CD4-positive, alpha-beta T cell treated with Interferon alpha-2 for 1 hour (primary cell): ENCODE measurements around the gene CUL9.
A peak's percentile ranks its signal among the peaks of the same experiment; 100 is the strongest.

Source experiments
- DNase-seq, 2 donors: peaks; one replicate each; pipeline ENCODE4 v3.0.0-alpha.2; 2020 to 2022

The CUL9 gene

DNA sequence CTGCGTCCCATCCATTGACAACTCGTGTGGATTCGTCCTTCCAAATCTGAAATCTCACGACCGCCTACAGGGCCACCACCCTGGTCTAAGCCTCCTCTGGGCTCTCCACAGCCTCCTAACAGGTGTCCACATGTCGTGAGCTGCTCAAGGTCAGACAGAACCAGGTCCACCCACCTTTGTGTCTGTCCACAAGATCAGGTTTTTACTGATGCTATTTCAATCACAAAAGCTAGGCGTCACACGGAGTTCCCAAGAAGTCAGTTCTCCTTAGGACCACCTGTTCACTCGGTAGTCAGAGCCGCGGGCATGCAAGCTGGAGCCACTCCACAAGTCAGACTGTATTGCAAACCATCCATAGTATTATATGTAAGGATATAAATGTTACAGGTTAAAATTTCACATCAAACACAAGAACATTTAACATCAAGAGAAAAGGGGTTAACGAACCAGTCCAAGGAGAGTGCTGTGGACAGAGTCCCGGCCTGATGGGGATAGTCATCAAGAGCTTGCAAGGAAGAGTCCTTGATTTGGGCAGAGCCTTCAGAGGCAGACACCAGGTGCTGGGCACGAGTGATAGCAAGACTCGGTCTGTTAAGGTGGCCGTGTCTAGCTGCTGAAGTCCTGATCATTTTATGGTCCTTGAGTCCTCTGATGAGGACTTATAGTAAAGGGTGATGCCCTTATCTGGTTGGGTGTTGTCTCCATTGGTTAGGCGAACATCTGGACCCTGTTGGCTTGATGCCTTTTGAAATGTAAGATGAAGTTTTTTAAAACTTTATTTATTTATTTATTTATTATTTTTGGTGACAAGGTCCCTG is 48.0 kb downstream of the CUL9 start:
- DNase-seq, result no peak

DNA sequence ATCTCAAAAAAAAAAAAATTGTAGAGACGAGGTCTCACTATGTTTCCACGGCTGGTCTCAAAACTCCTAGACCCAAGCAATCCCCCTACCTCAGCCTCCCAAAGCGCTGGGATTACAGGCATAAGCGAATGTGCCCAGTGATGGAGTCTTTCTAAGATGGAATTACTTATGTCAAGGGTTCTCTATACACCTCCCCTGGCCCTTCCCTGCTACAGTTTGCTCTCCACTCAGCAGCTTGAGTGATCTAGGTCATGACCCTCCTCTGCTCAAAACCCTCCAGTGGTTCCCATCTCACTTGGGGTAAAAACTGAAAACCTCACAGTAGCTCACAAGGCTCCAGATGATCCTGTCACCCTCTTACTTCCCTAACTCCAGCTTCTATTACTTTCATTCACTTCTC is 49.1 kb downstream of the CUL9 start:
- DNase-seq, result no peak

DNA sequence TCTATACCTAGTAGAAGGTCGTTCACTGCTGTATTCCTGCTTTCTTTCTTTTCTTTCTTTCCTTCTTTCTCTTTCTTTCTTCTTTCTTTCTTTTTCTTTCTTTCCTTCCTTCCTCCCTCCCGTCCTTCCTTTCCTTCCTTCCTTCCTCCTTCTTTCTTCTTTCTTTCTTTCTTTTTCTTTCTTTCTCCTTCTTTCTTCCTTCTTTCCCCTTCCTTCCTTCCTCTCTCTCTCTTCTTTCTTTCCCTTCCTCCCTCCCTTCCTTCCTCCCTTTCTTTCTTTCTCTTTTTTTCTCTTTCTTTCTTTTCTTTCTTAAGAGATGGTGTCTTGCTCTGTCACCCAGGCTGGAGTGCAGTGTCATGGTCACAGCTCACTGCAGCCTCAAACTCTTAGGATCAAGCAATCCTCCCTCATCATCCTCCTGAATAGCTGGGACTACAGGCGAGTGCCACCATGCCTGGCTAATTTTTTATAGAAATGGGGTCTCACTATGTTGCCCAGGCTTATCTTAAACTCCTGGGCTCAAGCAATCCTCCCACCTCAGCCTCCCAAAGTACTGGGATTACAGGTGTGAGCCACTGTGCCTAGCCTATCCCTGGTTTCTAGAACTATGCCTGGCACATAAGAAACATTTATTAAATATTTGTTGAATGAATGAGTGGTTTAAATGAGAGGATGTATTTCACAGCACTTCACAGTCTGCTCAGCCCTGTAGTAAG is 49.9 kb downstream of the CUL9 start:
- no peak for DNase-seq

DNA sequence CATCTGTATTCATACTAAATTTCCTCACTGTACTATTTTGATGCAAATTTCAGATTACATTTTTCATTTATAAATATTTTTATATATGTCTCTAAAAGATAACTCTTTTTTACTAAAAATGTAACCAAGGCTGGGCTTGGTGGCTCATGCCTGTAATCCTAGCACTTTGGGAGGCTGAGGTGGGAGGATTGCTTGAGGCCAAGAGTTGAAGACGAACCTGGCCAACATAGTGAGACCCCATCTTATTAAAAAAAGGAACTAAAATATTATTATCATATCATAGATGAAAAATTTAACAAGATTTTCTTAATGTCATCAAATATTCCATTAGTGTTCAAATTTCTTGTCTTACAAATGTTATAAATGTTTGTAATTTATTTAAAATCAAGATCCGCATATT is 53.8 kb downstream of the CUL9 start:
- no peak for DNase-seq

DNA sequence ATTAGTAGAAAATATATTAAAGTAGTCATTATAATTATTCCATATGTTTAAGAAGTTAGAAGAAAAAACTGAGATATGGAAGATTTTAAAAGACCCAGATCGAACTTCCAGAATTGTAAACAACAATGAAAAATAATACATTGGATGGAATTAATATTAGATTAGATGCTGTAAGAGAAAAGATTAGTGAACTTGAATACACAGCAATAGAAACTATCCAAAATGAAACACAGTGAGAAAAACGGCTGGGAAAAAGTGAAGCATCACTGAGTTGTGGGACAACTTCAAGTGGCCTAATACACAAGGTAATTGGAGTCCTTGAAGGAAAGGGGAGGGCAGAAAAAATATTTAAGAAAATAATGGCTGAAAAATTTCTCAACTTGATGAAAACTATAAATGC is 57.1 kb downstream of the CUL9 start:
- DNase-seq, result no peak

DNA sequence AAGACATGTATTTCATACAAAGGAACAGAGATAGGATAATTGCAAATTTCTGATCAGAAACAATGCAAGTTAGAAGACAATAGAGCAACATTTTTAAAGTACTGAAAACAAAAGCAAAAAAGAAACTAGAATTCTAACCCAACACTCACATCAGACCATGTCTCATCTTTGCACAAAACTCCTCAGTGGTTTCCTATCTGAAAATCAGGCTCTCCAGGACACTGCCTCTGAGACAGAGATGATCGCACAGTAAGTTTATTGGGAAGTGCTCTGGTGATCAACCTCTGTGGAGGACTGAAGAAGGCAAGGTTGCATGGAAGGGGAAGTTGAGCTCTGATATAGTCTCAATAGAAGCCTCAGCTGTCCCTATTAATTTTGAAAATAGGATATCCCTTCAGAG is 59.0 kb downstream of the CUL9 start:
- no peak for DNase-seq

DNA sequence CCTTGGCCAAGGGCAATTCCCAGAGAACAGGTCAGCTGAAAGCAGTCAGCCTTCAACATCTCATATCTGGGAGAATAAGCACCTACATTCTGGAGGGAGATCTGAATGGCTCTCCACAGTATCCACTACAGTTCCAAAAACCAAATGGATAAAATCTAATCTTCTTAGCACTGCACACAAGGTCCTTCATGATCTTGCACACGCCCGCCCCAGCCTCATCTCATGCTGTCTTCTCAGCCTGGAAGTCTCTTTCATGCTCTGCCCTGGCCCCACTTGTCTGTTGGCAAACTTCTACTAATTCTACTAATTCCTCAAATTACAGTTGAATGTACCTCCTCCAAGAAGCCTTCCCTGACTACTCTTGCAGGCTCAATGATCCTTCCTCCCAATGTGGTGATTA is 59.5 kb downstream of the CUL9 start:
- no peak for DNase-seq

DNA sequence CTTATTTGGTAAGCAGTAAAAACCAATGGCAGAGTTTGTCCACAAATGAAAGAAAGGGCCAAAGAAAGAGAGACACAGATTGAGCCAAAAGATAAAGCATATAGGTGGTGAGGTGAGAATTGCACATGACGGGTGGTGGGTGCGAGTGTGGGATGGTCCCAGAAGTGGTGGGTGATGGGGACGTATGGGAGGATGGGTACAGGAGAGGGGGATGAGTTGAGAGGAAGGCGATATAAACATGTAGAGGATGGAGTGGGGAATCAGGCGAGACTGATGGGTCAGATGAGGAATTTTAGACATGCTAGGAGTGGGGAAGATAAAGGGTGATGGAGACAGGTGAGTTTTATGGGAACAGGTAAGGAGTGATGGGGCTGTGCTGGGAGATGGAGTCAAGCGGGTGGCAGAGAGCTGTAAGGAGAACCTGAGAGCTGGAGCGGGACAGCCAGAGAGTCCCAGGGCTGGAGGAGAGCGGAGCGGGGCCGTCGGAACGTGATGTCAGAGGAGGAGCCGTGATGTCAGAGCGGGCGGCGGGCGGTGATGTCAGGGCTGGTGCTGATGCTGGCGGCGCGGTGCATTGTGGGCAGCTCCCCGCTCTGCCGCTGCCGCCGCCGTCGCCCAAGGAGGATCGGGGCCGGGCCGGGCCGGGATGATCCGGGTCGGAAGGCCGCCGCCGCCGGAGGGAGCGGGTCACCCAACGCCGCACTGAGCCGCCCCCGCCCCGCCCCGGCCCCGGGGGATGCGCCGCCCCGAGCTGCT is 61.1 kb downstream of the CUL9 start, which contains the start of gene TTBK1:
Gene TTBK1, plus strand, starts transcription at position 574 of the 756 bp plus-strand sequence. CDS start 3,180 bp downstream, outside the sequence.
- peak; percentile 17 to 42 for DNase-seq

DNA sequence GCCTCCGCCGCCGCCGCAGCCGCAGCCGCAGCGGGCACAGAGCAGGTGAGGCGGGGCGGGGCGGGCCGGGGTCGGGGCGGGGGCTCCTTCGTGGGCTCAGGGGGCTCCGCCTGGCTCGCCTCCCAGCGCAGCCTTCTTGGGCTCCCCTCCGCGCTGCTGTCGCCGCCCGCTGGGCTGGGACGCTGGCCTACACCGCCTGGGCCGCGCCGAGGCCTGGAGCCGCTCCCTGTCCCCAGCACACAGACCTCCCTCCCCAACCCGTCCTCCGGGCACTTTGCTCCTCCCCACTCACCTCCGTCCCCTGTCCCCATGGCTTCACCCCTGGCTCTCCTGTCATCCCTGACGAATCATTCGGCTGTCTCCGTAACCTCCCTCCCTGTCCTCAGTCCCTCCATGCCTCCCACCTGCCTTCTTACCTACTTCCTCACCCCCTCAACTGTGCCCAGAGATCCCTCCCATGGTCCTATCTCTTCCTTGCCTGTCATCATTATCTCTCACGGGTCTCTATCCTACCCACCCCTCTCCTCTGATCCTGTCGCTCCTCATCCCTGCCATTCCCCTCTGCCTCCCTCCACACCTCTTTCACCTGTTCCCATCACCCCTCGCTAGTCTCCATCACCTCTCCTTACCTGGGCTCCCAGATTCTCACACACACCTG is 61.8 kb downstream of the CUL9 start:
- DNase-seq, result no peak

DNA sequence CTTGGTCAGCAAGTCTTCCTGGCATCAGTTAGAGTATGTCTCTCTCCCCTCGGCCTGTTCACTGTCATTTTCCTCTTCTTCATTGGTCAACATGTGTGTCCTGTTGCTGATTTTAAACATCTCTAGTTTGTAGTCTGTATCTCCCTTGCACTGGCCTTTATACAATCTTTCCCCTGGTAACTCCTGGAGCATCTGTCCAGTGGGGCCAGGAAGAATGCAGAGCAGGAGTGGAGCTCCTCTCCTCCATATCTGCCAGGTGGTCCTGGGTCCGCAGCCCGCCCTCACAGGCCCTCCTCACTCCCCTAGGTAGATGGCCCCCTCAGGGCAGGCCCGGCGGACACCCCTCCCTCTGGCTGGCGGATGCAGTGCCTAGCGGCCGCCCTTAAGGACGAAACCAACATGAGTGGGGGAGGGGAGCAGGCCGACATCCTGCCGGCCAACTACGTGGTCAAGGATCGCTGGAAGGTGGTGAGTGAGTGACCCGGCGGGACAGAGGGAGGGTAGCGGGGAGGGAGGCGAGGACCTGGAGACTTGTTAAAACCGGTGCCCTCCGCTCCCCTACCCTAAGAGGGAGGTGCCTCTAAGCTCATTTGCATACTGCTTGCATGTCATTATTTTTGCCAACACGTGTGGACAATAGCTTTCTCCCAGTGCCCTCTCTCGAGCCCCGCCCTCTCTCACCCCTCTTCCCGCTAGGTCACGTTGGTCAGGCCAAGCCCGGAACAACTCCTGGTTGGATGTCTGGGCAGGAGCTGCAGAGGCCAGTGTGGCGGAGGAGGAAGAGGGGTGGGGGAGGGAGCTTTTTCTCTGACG is 64.5 kb downstream of the CUL9 start:
- DNase-seq, result peak; percentile 10 to 43

DNA sequence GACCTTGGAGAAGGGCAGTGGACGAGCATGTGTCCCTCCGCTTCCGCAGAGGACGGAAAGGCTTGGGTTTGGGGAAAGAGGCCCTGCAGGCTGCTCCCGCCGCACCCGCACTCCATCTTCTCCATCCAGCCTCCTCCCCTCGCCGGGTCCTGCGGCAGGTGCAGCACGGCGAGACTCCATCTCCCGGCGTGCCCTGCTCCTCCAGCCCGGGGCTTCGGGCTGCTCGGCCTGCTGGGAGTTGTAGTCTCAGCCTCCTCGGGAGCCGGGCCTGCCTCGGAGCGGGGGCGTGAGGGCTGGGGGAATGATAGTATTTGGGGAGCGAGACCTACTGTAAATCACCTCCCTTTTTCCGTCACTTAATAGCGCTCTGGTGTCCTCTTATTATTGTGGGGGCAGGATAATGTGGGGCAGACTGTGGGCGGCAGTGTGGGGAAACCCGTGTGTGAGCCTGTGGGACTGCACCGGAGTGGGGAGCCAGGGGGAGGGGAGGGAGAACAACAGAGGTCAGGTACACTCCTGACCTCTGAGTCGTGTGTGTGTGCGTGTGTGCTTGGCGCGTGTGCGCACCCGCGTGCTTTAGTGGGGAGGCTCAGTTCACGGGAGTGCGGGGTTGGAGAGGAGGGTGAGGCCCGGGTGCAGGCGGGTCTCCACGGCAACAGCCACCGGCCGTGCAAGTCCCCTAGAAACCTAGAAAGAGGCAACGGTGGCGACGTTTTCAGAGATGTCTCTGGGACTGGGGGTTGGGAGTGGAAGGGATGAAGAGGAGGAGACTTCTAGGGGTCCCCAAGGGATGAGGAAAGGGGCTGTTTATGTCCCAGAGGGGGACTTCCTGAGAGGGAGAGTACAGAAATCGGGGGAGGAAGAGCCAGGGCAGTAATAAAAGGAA is 65.4 kb downstream of the CUL9 start:
- peak; percentile 78 to 85 for DNase-seq

DNA sequence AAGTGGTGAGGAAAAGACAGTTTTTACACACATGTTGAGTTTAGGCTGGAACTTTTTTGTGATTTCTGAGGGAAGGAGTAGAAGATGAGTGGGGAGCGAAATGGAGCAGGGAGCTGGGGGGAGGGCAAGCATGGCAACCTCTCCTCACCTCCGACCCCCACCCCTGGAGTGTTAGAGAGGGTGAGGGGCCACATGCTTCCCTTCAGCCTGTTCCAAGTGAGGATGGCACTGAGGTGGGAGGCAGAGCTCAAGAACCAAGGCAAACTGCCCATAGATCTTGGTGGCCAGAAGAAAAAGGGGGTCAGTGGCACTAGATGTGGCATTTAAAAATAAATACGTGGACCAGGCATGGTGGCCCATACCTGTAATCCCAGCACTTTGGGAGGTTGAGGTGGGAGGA is 66.1 kb downstream of the CUL9 start:
- DNase-seq, result no peak

DNA sequence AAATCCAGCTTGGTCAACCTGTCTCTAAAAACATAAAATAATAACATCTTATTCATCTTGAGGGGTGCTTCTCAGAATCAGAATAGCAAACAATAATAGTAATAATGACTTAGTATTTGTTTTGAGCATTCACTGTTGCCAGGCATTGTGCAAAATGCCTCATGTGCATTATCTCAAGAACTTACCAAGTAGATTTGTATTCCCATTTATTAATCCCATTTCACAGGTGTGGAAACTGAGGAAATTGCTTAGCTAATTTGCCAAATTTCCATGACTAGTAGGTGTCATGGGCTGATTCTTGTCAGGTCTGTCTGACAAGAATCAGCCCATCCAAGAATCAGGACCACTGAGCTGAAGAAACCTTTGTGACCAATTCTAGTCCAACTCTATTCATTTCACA is 66.8 kb downstream of the CUL9 start:
- DNase-seq, result no peak

DNA sequence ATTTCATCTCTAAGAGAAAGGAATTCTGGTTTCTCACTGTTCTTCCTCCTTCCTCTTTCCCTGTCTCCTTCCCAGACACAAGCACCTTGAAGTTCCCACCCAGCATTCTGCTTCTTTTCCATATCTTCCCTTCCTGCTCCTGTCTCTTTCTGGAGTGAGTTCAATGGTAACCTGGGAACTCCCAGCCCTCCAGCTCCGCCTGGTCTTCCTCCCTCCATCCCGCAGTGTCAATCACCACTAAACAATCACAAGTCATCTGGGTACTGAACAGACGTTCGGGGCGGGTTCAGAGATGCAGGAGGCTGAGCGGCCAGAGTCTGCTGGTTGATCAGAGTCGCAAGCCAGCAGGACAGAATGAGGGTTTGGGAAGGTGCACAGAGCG is 69.0 kb downstream of the CUL9 start:
- no peak for DNase-seq

DNA sequence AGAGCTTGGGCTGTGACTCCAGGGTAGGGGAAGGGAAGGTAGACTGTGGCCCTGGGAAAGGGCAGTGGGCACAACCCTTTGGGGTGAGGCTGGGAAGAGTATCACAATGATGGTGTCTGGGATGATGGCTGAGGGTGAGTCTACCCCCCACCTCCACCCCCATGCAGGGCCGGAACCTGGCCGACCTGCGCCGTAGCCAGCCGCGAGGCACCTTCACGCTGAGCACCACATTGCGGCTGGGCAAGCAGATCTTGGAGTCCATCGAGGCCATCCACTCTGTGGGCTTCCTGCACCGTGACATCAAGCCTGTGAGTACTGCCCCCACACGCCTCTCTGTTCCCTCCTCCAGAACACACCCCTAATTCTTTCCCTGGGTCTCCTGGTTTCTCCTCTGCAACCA is 71.4 kb downstream of the CUL9 start:
- DNase-seq, result no peak

DNA sequence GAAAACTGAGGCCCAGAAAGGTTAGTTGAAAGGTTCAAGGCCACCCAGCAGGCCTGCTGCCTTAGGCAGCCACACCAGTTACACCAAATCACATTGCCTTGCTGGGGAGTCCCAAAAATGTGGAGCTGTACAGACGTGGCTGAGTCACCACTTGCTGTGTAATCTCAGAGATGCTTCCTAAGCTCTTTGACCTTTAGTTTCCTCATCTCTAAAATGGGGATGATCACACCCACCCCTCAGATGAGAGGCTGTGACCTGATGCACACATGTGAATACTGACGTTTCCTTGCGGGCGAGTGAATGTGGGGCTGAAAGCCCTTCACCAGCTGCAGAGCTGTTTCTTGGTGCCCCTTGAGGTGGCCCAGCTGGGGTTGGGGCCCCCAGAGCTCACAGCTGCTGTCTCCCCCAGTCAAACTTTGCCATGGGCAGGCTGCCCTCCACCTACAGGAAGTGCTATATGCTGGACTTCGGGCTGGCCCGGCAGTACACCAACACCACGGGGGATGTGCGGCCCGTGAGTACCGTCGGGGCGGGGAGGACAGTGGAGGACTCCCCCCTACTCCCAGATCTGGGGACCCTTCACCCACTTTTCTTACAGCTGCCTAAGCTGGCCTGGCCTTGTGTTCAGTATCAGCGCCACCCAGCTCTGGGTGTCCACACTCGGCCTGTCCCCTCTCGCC is 72.3 kb downstream of the CUL9 start:
- no peak for DNase-seq

DNA sequence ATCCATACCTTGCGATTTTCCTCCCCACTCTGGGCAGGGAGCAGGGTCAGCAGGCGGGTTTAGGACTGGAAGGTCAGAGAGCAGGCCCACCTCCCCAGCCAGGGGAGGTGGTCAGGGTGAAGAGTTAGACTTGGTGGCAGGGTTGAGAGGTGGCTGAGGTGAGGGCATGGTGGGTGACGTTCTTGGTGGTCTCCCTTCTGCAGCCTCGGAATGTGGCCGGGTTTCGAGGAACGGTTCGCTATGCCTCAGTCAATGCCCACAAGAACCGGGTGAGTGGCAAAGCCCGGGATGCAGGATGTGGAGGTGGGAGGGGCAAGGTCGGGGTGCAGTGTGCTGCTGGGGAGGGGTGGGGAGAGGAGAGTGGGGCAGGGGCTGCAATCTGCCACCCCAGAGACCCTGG is 72.8 kb downstream of the CUL9 start:
- DNase-seq, result no peak

DNA sequence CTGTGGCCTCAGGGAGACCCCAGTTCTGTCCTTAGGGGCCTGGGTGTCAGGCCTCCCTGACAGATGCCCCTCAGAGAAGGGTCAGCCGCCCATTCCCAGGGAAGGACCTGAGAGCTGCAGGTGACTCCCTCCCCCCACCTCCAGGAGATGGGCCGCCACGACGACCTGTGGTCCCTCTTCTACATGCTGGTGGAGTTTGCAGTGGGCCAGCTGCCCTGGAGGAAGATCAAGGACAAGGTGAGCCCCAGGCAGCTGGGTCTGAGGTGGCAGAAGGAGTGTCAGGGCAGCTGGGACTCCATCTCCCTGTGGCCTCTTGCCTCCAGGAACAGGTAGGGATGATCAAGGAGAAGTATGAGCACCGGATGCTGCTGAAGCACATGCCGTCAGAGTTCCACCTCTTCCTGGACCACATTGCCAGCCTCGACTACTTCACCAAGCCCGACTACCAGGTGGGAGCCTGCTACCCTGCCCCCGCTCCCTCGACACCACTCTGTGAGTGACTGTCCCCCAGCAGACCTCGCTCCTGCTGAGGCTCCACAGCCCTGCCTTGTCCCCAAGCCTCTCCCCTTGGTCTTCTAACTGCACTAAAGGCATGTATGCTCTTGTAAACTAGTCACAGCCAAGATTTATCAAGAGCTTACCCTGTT is 73.5 kb downstream of the CUL9 start:
- no peak for DNase-seq

DNA sequence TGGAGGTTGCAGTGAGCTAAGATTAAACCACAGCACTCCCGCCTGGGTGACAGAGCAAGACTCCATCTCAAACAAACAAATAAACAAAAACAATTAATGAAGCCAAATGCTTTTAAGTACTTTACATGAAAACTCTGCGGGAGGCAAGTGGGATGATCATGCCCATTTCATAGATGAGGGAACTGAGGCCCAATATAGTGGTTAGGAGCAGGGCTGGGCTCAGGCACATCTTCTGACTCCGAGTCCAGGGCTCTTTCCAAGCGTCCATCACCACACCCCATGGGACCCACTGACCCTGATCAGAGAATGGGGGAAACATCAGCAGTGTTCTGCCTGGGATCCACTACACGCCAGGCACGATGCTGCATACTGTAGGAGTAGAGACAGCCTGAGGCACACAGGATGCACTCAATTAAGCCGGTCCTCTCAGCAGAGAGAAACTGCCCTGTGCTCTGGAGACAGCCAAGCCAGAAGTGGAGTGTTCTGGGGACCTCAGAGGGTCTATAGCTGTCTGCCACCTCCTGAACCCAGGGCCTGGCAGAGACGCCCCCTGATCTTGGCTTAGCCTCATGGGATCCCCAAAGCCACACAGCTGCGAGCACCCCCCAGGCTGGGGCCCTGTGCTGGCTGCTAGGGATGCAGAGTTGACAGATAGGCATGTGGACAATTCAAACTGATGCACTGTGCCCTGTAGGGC is 74.8 kb downstream of the CUL9 start:
- DNase-seq, result no peak
